GM12878 (cell line): ENCODE data around the gene DGKI. TPM values are rescaled to one million over a fixed set of nuclear protein-coding genes. Genes with fewer than 3 reads are reported as not detected.

ENCODE experiments used
- ATAC-seq: fragments of 200-7000 bp; cut with Tn5 transposase; 3 replicates; pipeline ENCODE4 v1.9.1; 2020; ENCODE audit warnings: mild to moderate bottlenecking, moderate library complexity
- BruUV-seq: library from RNA; stranded (reverse); fragments of 400-500 nt; replicated peaks from 2 replicates; lab custom pipeline; 2021; lab: Mats Ljungman, UMichigan
- CTCF ChIA-PET: fragments of 300-600 bp; sonication (Branson Sonifier 250); formaldehyde crosslinking; extraction: SDS; loops from one replicate; lab custom pipeline; 2021; ENCODE audit warnings: inconsistent platforms; lab: Yijun Ruan, JAX
- POLR2A ChIA-PET: fragments of 350-600 bp; formaldehyde crosslinking; extraction: SDS; loops from one replicate; lab custom pipeline; 2021; ENCODE audit warnings: inconsistent platforms; lab: Charles Lee
- RAD21 ChIA-PET: fragments of 300-600 bp; sonication (Branson Sonifier 250); formaldehyde crosslinking; loops from one replicate; lab custom pipeline; 2023; ENCODE audit warnings: antibody characterized with exemption; ENCODE audit not compliant: unreplicated experiment; lab: Charles Lee
- SMC1A ChIA-PET: fragments of 300-600 bp; sonication (Branson Sonifier 250); formaldehyde crosslinking; loops from one replicate; lab custom pipeline; 2023; ENCODE audit not compliant: unreplicated experiment, uncharacterized antibody; lab: Charles Lee
- DNase-seq: peaks from one replicate; pipeline ENCODE4 v3.0.0-alpha.2; 2011; ENCODE audit warnings: low read depth, low spot score
- FAIRE-seq: peaks from 3 replicates; lab custom pipeline; 2011; peaks lifted over from hg19 to GRCh38; lab: Jason Lieb, UNC
- H2AFZ ChIP-seq: 2 replicates; pipeline ENCODE4 v1.6.0; 2011; ENCODE audit warnings: low read depth, low read length, control low read depth; ENCODE audit not compliant: control insufficient read depth
- H3K27ac ChIP-seq: 2 replicates; pipeline ENCODE4 v1.5.1; 2011; ENCODE audit warnings: control low read depth; ENCODE audit not compliant: control insufficient read depth, insufficient read depth
- H3K27me3 ChIP-seq, 2 experiments: replicated peaks in 1 of 2; 2 replicates each; pipeline versions ENCODE4 v1.6.0 to v1.6.1; 2011; ENCODE audit warnings: low read length in 1 of 2; ENCODE audit not compliant: control insufficient read depth in 2 of 2, insufficient read depth in 2 of 2
- H3K36me3 ChIP-seq, 2 experiments: 2 replicates each; pipeline ENCODE4 v1.5.1; 2011; ENCODE audit warnings: low read length in 1 of 2; ENCODE audit not compliant: control insufficient read depth in 2 of 2, insufficient read depth in 2 of 2
- H3K4me1 ChIP-seq: 2 replicates; pipeline ENCODE4 v1.6.1; 2011; ENCODE audit warnings: mild to moderate bottlenecking, low read length, moderate library complexity, mixed read lengths; ENCODE audit not compliant: control insufficient read depth, insufficient read depth
- H3K4me2 ChIP-seq: 2 replicates; pipeline ENCODE4 v1.6.0; 2011; ENCODE audit warnings: control low read depth; ENCODE audit not compliant: control insufficient read depth, insufficient read depth
- H3K4me3 ChIP-seq: fragments of 200-600 bp; sonication (generic); 2 replicates; pipeline ENCODE4 v1.5.1; 2016
- H3K79me2 ChIP-seq: 2 replicates; pipeline ENCODE4 v1.6.0; 2011; ENCODE audit warnings: low read length; ENCODE audit not compliant: control insufficient read depth, insufficient read depth
- H3K9ac ChIP-seq: 2 replicates; pipeline ENCODE4 v1.8.0; 2011; ENCODE audit warnings: low read length, control low read depth, mixed read lengths; ENCODE audit not compliant: control insufficient read depth, insufficient read depth
- H3K9me3 ChIP-seq: replicated peaks from 3 replicates; pipeline ENCODE4 v1.5.1; 2011; ENCODE audit warnings: mild to moderate bottlenecking, low read length; ENCODE audit not compliant: control insufficient read depth, insufficient read depth
- H4K20me1 ChIP-seq: 2 replicates; pipeline ENCODE4 v1.6.0; 2011; ENCODE audit not compliant: control insufficient read depth, insufficient read depth
- BCL11A ChIP-seq: IDR thresholded peaks from 2 replicates; pipeline ENCODE4 v1.6.1; 2011; ENCODE audit warnings: low read depth, low read length
- CHD4 ChIP-seq: fragments of 200-600 bp; sonication (generic); IDR thresholded peaks from 2 replicates; pipeline ENCODE4 v1.6.1; 2016; ENCODE audit warnings: mild to moderate bottlenecking
- GABPA ChIP-seq: IDR thresholded peaks from 2 replicates; pipeline ENCODE4 v1.6.1; 2014; ENCODE audit warnings: antibody characterized with exemption, low read depth, mild to moderate bottlenecking, inconsistent platforms
- IRF3 ChIP-seq: fragments of 450-650 bp; IDR thresholded peaks from 2 replicates; pipeline ENCODE4 v1.6.1; 2014; ENCODE audit warnings: mild to moderate bottlenecking
- NRF1 ChIP-seq: conservative IDR thresholded peaks from 2 replicates; pipeline ENCODE4 v1.6.1; 2011; ENCODE audit warnings: mild to moderate bottlenecking, low read depth, low read length, improper control_type of control experiment
- RELA ChIP-seq: fragments of 450-650 bp; IDR thresholded peaks from 2 replicates; pipeline ENCODE4 v1.8.0; 2014; ENCODE audit warnings: borderline replicate concordance; ENCODE audit not compliant: partially characterized antibody
- SREBF1 ChIP-seq: IDR thresholded peaks from 2 replicates; pipeline ENCODE4 v1.6.1; 2012; ENCODE audit warnings: mild to moderate bottlenecking, low read length
- SREBF2 ChIP-seq: IDR thresholded peaks from 2 replicates; pipeline ENCODE4 v1.6.1; 2012; ENCODE audit warnings: mild to moderate bottlenecking, low read length
- WGBS: methylation state at CpG from one replicate; pipeline ENCODE4 v1.1.6; 2016; ENCODE audit warnings: low lambda C conversion rate; ENCODE audit not compliant: insufficient replicate concordance, insufficient coverage; ENCODE audit errors: missing lambda C conversion rate; 5-methylcytosine and 5-hydroxymethylcytosine counted together
- in situ Hi-C: fragments of 300-500 bp; cut with MboI; formaldehyde crosslinking; loops from 9 replicates; pipeline ENCODE4 v1.14.3; 2018; ENCODE audit warnings: mixed read lengths
- intact Hi-C: fragments of 100-400 bp; cut with micrococcal nuclease; formaldehyde crosslinking; loops from one replicate; pipeline ENCODE4 v1.14.2; 2022; ENCODE audit not compliant: unreplicated experiment
- polyA plus RNA-seq, 11 experiments: library from polyadenylated mRNA; depleted of rRNA in 4 of 11; unstranded in 6 of 11; stranded (reverse) in 5 of 11; fragments of >200 nt; fragmentation: Nextera tagmentation in 4 of 11; fragmentation: Illumina TruSeq in 1 of 11; extraction: Ambion mirVana in 4 of 11; extraction: Trizol in 1 of 11; gene quantifications; 1 replicate in 1 of 11; 2 replicates in 10 of 11; pipeline versions ENCODE4 v1.2.1 to v1.2.3, GENCODE V29; 2011 to 2016; ENCODE audit warnings: inconsistent platforms in 2 of 11, missing spikeins in 2 of 11, low read depth in 1 of 11
- total RNA-seq, 4 experiments: library from RNA; depleted of rRNA in 3 of 4; stranded (reverse); fragments of >200 nt in 3 of 4; fragmentation: Illumina TruSeq in 1 of 4; extraction: Trizol in 1 of 4; gene quantifications; 2 replicates each; pipeline versions ENCODE4 v1.2.1 to v1.2.3, GENCODE V29; 2013 to 2021
- TF ChIP-seq, protein P1 (sequence below): fragments of 450-650 bp; IDR thresholded peaks from 2 replicates; pipeline ENCODE4 v1.6.1; 2017; ENCODE audit warnings: mild to moderate bottlenecking, moderate library complexity
- TF ChIP-seq, protein P2 (sequence below): IDR thresholded peaks from 2 replicates; pipeline ENCODE4 v1.6.1; 2011; ENCODE audit warnings: low read depth, low read length, improper control_type of control experiment, borderline replicate concordance

The DGKI gene
- total and polyA plus RNA-seq, 10 of the 15 experiments (the other 5 are each of a cell fraction or from before 2014, with no cell fraction given), result 10.4 to 37.1 (median 22.1) TPM

- Histone ChIP-seq H3K36me3 (no peaks in the 10 kb centered on the region), H3K27me3 (no peaks in the 10 kb centered on the region), H3K79me2 (no peaks in the 10 kb centered on the region), H2AFZ (no peak overlapping the region), H3K4me2 (no peak overlapping the region), H3K4me3 (no peak overlapping the region), H3K4me1 (no peaks in the 10 kb centered on the region), H4K20me1 (no peaks in the 10 kb centered on the region), H3K9ac (no peak overlapping the region), H3K9me3 (no peaks in the 10 kb centered on the region), H3K27ac (no peak overlapping the region)
- intact Hi-C loops, result no loop called here
- ChIA-PET POLR2A (no interaction called here), CTCF (interaction anchor here (0.6 to 1.2 kb wide), 3 partner anchors 38 to 173 kb away, joined by 3 read pairs; no protein-coding TSS in a partner anchor), RAD21 (interaction anchor here (1.4 kb wide), 1 partner anchor 46 kb away, joined by 3 read pairs; no protein-coding TSS in a partner anchor), SMC1A (interaction anchor here (0.9 to 1.2 kb wide), 3 partner anchors 10 to 173 kb away, joined by 3 read pairs; no protein-coding TSS in a partner anchor)
- BruUV-seq, result no TSS peak
- DNase-seq (no peak), FAIRE-seq (no peak), ATAC-seq (peak; percentile 19; the same call in 1 of the 3 replicates)
- in situ Hi-C loops, result no loop called here
- TF ChIP-seq GABPA, result no peak
- TF ChIP-seq RELA, result no peak
- TF ChIP-seq, protein P1, sequence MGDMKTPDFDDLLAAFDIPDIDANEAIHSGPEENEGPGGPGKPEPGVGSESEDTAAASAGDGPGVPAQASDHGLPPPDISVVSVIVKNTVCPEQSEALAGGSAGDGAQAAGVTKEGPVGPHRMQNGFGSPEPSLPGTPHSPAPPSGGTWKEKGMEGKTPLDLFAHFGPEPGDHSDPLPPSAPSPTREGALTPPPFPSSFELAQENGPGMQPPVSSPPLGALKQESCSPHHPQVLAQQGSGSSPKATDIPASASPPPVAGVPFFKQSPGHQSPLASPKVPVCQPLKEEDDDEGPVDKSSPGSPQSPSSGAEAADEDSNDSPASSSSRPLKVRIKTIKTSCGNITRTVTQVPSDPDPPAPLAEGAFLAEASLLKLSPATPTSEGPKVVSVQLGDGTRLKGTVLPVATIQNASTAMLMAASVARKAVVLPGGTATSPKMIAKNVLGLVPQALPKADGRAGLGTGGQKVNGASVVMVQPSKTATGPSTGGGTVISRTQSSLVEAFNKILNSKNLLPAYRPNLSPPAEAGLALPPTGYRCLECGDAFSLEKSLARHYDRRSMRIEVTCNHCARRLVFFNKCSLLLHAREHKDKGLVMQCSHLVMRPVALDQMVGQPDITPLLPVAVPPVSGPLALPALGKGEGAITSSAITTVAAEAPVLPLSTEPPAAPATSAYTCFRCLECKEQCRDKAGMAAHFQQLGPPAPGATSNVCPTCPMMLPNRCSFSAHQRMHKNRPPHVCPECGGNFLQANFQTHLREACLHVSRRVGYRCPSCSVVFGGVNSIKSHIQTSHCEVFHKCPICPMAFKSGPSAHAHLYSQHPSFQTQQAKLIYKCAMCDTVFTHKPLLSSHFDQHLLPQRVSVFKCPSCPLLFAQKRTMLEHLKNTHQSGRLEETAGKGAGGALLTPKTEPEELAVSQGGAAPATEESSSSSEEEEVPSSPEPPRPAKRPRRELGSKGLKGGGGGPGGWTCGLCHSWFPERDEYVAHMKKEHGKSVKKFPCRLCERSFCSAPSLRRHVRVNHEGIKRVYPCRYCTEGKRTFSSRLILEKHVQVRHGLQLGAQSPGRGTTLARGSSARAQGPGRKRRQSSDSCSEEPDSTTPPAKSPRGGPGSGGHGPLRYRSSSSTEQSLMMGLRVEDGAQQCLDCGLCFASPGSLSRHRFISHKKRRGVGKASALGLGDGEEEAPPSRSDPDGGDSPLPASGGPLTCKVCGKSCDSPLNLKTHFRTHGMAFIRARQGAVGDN, result no peak
- TF ChIP-seq IRF3, result no peak
- TF ChIP-seq, protein P2, sequence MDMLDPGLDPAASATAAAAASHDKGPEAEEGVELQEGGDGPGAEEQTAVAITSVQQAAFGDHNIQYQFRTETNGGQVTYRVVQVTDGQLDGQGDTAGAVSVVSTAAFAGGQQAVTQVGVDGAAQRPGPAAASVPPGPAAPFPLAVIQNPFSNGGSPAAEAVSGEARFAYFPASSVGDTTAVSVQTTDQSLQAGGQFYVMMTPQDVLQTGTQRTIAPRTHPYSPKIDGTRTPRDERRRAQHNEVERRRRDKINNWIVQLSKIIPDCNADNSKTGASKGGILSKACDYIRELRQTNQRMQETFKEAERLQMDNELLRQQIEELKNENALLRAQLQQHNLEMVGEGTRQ, result no peak
- no peak for TF ChIP-seq NRF1
- TF ChIP-seq SREBF2, result no peak
- TF ChIP-seq BCL11A, result no peak
- no peak for TF ChIP-seq SREBF1
- no peak for TF ChIP-seq CHD4
- 54% methylated on average over 3 of the region's 3 CpGs for WGBS
Measured at GRCh38 chr7:137342265-137342664, 504.5 kb downstream of the DGKI start.
